Lower leg skin (tissue), 4 donors: Measurements from ENCODE around the gene MFN1. TPM values are rescaled to one million over a fixed set of nuclear protein-coding genes. Genes with fewer than 3 reads are reported as not detected.
A peak's percentile ranks its signal among the peaks of the same experiment; 100 is the strongest.

Source experiments
- DNase-seq, 2 donors: peaks; one replicate each; pipeline ENCODE4 v3.0.0-alpha.2; 2019; ENCODE audit warnings: low spot score in 2 of 2
- H3K4me3 ChIP-seq: fragments of 200-600 bp; sonication (generic); 2 replicates; pipeline ENCODE4 v1.5.1; 2017; ENCODE audit warnings: mild to moderate bottlenecking, low read depth; ENCODE audit not compliant: poor library complexity, severe bottlenecking
- POLR2A ChIP-seq, 2 donors: fragments of 450-650 bp; IDR thresholded peaks; one replicate each; pipeline ENCODE4 v1.6.1; 2016 to 2017; ENCODE audit warnings: antibody characterized with exemption in 2 of 2, mild to moderate bottlenecking in 1 of 2, moderate library complexity in 1 of 2
- WGBS, 2 donors: methylation state at CpG; one replicate each; pipeline ENCODE4 v1.1.5; 2018; 5-methylcytosine and 5-hydroxymethylcytosine counted together
- intact Hi-C: fragments of 100-400 bp; cut with DNase I; formaldehyde crosslinking; loops from one replicate; pipeline ENCODE4 v1.15.0; 2023; ENCODE audit warnings: low total_unique reads
- total RNA-seq, 4 donors: library from RNA; depleted of rRNA; stranded (reverse); fragments of >200 nt; gene quantifications; one replicate each; pipeline ENCODE4 v1.1.0, GENCODE V29; 2016
- TF ChIP-seq, protein P1 (sequence below), 3 donors: fragments of 450-650 bp; IDR thresholded peaks; one replicate each; pipeline ENCODE4 v1.5.1; 2016; ENCODE audit warnings: antibody characterized with exemption in 3 of 3, mild to moderate bottlenecking in 3 of 3, moderate library complexity in 2 of 3

MFN1 gene
- 10 to 100 TPM; 38.2 to 98.7 (median 47.3) TPM for total RNA-seq

DNA sequence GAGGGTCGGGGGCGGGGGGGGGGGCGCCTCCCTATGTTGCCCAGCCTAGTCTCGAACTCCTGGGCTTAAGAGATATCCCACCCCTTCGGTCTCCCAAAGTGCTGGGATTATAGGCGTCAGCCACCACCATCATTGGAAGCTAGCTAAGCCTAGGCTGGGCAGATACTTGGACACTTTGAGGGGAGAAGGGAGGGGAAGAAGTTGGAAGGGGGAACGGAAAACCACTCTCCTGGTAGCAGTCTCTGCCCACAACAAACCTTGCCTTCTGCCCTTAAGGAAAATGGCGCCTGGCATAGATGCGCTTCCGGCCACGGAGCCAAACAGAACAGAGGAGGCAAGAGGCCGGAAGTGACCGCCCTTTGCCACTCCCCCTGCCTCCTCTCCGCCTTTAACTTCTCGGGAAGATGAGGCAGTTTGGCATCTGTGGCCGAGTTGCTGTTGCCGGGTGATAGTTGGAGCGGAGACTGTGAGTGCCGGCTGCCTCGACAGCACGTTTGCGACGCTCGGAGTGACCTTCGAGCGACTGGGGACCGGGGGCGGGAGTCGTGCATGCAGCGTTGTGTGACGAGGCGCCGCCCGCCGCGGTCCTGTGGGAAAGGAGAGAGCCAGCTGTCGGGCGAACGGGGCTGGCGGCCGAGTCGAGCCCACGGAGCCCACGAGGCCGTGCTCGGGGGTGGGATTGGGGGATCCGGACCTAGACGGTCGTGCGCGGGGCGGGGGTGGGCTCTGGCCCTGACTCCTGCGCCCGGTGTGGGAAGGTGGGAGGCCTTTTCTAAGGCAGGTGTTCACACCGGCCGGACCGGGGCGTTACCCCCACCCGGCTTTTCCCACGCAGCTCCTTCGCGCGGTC lies at the start of gene MFN1:
TSS of gene MFN1 (plus strand) at position 365 of the 850 bp plus-strand sequence. CDS start 1,143 bp downstream, outside the sequence.
- H3K4me3 ChIP-seq: peak within 1 kb of the TSS; percentile 81
- DNase-seq: peak; percentile 97 to 99
- 0 to 1% methylated on average over 62 to 63 of the region's 63 CpGs for WGBS, 2 donors
- intact Hi-C loops: no loop called here
- TF ChIP-seq, protein P1, sequence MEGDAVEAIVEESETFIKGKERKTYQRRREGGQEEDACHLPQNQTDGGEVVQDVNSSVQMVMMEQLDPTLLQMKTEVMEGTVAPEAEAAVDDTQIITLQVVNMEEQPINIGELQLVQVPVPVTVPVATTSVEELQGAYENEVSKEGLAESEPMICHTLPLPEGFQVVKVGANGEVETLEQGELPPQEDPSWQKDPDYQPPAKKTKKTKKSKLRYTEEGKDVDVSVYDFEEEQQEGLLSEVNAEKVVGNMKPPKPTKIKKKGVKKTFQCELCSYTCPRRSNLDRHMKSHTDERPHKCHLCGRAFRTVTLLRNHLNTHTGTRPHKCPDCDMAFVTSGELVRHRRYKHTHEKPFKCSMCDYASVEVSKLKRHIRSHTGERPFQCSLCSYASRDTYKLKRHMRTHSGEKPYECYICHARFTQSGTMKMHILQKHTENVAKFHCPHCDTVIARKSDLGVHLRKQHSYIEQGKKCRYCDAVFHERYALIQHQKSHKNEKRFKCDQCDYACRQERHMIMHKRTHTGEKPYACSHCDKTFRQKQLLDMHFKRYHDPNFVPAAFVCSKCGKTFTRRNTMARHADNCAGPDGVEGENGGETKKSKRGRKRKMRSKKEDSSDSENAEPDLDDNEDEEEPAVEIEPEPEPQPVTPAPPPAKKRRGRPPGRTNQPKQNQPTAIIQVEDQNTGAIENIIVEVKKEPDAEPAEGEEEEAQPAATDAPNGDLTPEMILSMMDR (IDR thresholded peaks at IDR 0.05): no peak
- no peak for TF ChIP-seq POLR2A (IDR thresholded peaks at IDR 0.05)

- no peak overlapping the region for H3K4me3 ChIP-seq
- TF ChIP-seq, protein P1 (IDR thresholded peaks at IDR 0.05): no peak
- no peak for TF ChIP-seq POLR2A (IDR thresholded peaks at IDR 0.05)
- intact Hi-C loops: no loop called here
- WGBS, 2 donors: 66 to 84% methylated on average over 5 of the region's 5 CpGs
- DNase-seq: no peak
Observed at GRCh38 chr3:179297971-179298725, 49.4 kb upstream of the MFN1 start.

DNA sequence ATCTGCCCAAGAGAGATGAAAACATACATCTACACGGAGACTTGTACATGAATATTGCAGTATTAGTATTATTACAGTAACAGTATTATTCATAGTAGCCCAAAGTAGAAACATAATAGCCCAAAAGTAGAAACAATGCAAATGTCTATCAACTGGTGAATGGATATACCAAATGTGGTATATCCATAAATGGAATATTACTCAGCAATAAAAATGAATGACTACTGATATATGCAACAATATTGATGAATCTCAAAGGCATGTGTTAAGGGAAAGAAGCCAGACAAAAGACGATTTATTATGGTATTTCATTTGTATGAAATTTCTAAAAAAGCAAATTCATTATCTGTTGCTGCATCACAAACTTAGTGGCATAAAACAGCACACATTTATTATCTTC lies 48.2 kb upstream of the MFN1 start:
- WGBS, 2 donors: 86 to 90% methylated on average over 2 of the region's 2 CpGs

DNA sequence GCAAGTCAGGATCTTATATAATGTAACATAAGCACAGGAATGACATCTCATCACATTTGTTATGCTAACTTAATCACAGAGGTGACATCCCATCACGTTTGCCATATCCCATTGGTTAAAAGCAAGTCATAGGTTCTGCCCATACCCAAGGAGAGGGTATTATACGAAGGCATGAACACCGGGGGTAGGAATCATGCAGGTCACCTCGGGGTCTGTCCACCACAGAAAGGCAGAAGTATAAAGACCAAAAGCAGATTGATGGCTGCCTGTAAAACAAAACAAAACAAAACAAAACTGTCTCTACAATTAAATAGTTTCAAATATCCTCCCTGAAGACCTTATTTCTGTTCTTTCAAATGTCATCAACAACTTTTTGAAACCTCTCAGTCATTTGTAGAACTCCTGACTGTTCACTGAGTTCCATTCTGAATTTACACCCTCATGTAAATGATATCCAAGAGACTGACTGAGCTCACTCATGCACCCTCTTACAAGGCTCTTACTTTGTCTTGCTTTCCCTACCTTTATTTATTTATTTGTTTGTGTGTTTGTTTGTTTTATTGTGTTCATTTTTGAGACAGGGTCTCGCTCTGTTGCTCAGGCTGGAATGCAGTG lies 47.4 kb upstream of the MFN1 start:
- TF ChIP-seq, protein P1 (IDR thresholded peaks at IDR 0.05): no peak
- no peak for TF ChIP-seq POLR2A (IDR thresholded peaks at IDR 0.05)
- WGBS, 2 donors: 84 to 87% methylated on average over 5 of the region's 5 CpGs
- DNase-seq: no peak

More for the DNA sequence above, 48.2 kb upstream of the MFN1 start:
- intact Hi-C loops: no loop called here
- TF ChIP-seq, protein P1 (IDR thresholded peaks at IDR 0.05): no peak
- TF ChIP-seq POLR2A (IDR thresholded peaks at IDR 0.05): no peak
- DNase-seq: no peak
- no peak overlapping the region for H3K4me3 ChIP-seq

DNA sequence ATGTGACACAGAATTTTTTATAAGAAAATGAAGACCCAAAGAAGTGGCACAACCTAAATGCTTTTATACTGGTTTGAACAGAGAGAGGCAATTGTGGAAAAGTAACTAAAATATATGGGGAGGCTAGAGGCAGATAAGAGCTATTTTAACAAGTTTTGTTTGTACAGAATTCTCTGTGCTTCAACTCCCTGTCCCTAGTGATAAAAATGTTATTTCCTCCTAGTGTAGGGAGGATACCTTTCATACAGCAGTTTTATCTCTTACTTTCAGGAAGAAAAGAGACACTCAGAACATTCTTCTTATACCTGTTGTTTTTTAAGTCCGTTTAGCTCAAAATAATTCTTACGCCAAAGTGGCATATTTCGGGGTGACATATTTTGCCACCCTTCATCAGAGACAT lies 45.9 kb upstream of the MFN1 start:
- TF ChIP-seq, protein P1 (IDR thresholded peaks at IDR 0.05): no peak
- TF ChIP-seq POLR2A (IDR thresholded peaks at IDR 0.05): no peak
- no peak for DNase-seq
- 64 to 65% methylated on average over 3 of the region's 3 CpGs for WGBS, 2 donors
- intact Hi-C loops: no loop called here
- H3K4me3 ChIP-seq: no peak overlapping the region

More for the DNA sequence above, 47.4 kb upstream of the MFN1 start:
- H3K4me3 ChIP-seq: no peak overlapping the region
- intact Hi-C loops: no loop called here
